ENCODE results near the gene BCL2L2.

Gene BCL2L2

GRCh38 chr14:23357261-23357660 lies 50.6 kb downstream of the BCL2L2 start:
- POLR2A ChIA-PET = no interaction called here
- CTCF ChIA-PET = interaction anchor here (0.8 to 1.6 kb wide), 2 partner anchors 22 to 80 kb away, joined by 3 to 6 read pairs; no protein-coding TSS in a partner anchor

GRCh38 chr14:23358042-23358441 lies 51.4 kb downstream of the BCL2L2 start:
- TF ChIP-seq CTCF (IDR thresholded peaks at IDR 0.05; ENCODE audit: insufficient read depth, low read length, missing control alignments) = no peak
- H3K4me3 ChIP-seq (ENCODE audit: low read depth, low read length) = no peak overlapping the region
- ChIA-PET CTCF (interaction anchor here (0.8 to 1.6 kb wide), 3 partner anchors 11 to 80 kb away, joined by 3 to 6 read pairs (median 3); no protein-coding TSS in a partner anchor), POLR2A (interaction anchor here (1.0 kb wide), 1 partner anchor 36 kb away, joined by 3 read pairs; the partner anchor contains the start of gene PABPN1)
- no peak for DNase-seq (ENCODE audit: low read depth, low spot score)

More at GRCh38 chr14:23357261-23357660, 50.6 kb downstream of the BCL2L2 start:
- no peak for DNase-seq (ENCODE audit: low read depth, low spot score)
- TF ChIP-seq CTCF (IDR thresholded peaks at IDR 0.05; ENCODE audit: insufficient read depth, low read length, missing control alignments) = no peak
- H3K4me3 ChIP-seq (ENCODE audit: low read depth, low read length) = no peak overlapping the region

- DNase-seq (ENCODE audit: low read depth, low spot score) = no peak
- no peak overlapping the region for H3K4me3 ChIP-seq (ENCODE audit: low read depth, low read length)
- POLR2A ChIA-PET = interaction anchor here (1.0 kb wide), 1 partner anchor 37 kb away, joined by 3 read pairs; the partner anchor contains the start of gene PABPN1
- TF ChIP-seq CTCF (IDR thresholded peaks at IDR 0.05; ENCODE audit: insufficient read depth, low read length, missing control alignments) = no peak
- CTCF ChIA-PET = interaction anchor here (0.6 to 12.6 kb wide), 3 partner anchors 12 to 21 kb away, joined by 3 to 153 read pairs (median 3); partner anchors contain the start of gene CMTM5
Observed at GRCh38 chr14:23358553-23359166, 52.0 kb downstream of the BCL2L2 start.

GRCh38 chr14:23359167-23359626 lies 52.6 kb downstream of the BCL2L2 start:
- TF ChIP-seq CTCF (IDR thresholded peaks at IDR 0.05; ENCODE audit: insufficient read depth, low read length, missing control alignments) = no peak
- ChIA-PET CTCF (interaction anchor here (5.5 to 12.6 kb wide), 2 partner anchors 21 to 32 kb away, joined by 34 to 153 read pairs; partner anchors contain the start of gene CMTM5), POLR2A (no interaction called here)
- DNase-seq (ENCODE audit: low read depth, low spot score) = no peak
- no peak overlapping the region for H3K4me3 ChIP-seq (ENCODE audit: low read depth, low read length)

GRCh38 chr14:23359722-23360447 lies 53.3 kb downstream of the BCL2L2 start:
- CTCF ChIA-PET = interaction anchor here (0.9 to 12.6 kb wide), 4 partner anchors 7 to 33 kb away, joined by 4 to 153 read pairs (median 30); partner anchors contain the start of genes CMTM5 and SLC22A17
- POLR2A ChIA-PET = no interaction called here
- no peak for DNase-seq (ENCODE audit: low read depth, low spot score)
- TF ChIP-seq CTCF (IDR thresholded peaks at IDR 0.05; ENCODE audit: insufficient read depth, low read length, missing control alignments) = no peak
- H3K4me3 ChIP-seq (ENCODE audit: low read depth, low read length) = no peak overlapping the region

GRCh38 chr14:23360496-23360895 lies 53.9 kb downstream of the BCL2L2 start:
- CTCF ChIA-PET = interaction anchor here (0.9 to 12.6 kb wide), 5 partner anchors 7 to 34 kb away, joined by 4 to 153 read pairs (median 25); partner anchors contain the start of genes CMTM5 and SLC22A17
- no peak overlapping the region for H3K4me3 ChIP-seq (ENCODE audit: low read depth, low read length)
- POLR2A ChIA-PET = no interaction called here
- DNase-seq (ENCODE audit: low read depth, low spot score) = no peak
- peak; percentile 4 for TF ChIP-seq CTCF (IDR thresholded peaks at IDR 0.05; ENCODE audit: insufficient read depth, low read length, missing control alignments)
